NCI-H748 (cell line): ENCODE measurements around the gene MB.
A peak's percentile ranks its signal among the peaks of the same experiment; 100 is the strongest.
"Not testable (repeated sequence)": the region's sequence is repeated elsewhere in the genome, so short reads cannot be mapped to it uniquely, and the experiment has no call there.

ENCODE experiments used
- DNase-seq: peaks from one replicate; lab custom pipeline; 2025; ENCODE audit not compliant: unreplicated experiment; lab: John Stamatoyannopoulos, UW

Gene MB

GRCh38 chr22:35638001-35638400, 20.9 kb upstream of the MB start:
- DNase-seq: no peak

DNA sequence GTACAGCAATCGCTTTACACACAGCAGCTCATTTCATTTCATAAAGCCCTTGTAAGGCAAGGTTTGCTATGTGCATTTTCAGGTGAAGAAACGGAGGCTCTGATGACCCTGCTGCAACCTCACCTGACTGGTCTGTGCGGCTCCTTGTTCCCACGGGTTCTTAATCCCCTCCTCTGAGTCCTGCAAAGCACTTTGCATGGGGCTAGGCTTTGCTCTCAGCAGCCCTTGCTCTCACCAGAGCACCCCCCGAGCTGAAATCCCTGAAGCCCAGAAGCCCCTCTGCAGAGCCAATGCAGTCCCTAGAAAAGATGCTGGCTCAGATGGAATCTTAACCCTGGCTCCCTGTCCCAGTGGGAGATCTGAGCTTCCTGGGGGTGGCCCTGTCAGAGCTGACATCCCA, 20.1 kb upstream of the MB start:
- DNase-seq: no peak

GRCh38 chr22:35634943-35635540, 17.9 kb upstream of the MB start:
- no peak for DNase-seq

GRCh38 chr22:35634015-35634414, 16.9 kb upstream of the MB start:
- DNase-seq: peak; percentile 8

- DNase-seq: no peak
Measured at GRCh38 chr22:35633520-35633919, 16.4 kb upstream of the MB start.

- no peak for DNase-seq
Measured at GRCh38 chr22:35632935-35633334, 15.8 kb upstream of the MB start.

GRCh38 chr22:35631597-35631996, 14.5 kb upstream of the MB start:
- DNase-seq: peak; percentile 57

DNA sequence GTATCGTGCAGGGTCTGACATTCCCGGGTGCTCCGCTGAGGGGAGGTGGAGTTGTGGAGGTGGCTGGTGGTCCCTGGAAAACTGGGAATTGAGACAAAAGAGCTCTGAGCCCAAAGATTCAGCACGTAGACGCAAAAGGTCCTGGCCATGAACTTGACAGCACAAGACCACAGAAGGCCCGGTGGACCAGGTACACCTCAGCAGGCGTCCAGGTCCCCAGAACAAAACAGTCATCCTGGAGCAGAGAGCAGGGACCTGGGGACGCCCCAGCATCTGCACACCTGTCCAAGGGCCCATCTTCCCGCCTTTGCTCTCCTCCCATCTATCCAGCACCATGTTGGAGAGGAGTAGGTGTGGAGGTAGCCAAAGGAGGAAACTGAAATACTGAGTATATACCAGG, 13.8 kb upstream of the MB start:
- no peak for DNase-seq

DNA sequence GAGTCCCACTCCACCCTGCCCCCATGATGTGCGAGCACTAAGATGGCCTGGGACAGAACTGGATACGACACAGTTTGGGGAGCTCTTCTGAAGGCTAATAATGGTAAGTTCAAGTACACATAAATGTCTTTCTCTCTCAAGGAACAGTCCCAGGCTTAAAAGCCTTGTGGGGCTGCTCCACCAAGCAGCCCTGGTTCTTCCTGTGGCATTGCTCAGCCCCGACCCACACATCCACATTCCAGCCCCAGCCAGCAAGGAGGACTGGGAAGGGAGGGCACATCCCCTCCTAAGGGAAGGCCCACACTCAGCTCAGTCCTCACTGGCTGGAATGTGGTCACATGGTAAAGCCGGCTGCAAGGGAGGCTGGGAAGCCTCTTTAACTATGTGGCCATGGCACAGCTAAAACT, 13.3 kb upstream of the MB start:
- no peak for DNase-seq

- no peak for DNase-seq
Measured at GRCh38 chr22:35629406-35630216, 12.5 kb upstream of the MB start.

GRCh38 chr22:35628732-35629131, 11.6 kb upstream of the MB start:
- no peak for DNase-seq

DNA sequence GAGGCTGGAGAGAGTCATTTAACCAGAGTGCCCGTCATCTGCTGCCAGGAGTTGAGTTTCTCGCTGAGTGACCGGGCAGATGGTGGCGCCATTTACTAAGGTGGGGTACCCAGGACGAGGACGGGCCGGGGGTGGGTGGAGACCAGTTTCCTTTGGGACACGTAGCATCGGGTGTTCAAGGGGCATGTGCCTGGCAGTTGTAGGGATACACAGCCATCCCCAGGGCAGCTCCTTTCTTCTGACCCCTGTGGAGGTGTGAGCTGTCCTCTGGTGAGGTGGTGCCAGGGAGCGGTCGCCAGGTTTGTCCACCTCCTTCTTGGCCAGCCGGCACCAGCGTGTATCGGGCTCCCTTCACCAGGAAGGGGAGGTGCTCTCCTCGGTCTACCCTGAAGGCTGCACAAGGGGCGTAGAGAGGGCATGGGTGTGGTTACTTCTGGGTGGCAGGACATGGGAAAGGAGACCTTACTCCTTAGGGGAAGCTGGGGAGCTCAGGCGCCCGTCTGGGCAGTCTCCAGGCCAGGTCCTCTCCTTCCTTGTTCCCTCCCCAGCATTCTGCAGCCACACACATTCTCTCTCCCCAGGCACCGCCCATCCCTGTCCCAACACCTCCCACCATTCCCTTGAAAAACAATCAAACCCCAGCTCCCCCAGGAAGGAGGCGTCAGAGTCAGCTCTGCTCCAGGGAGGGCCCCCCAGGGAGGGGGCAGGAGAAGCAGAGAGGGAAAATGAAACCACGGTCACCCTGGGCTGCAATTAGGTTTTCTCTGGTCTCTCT, 10.3 kb upstream of the MB start:
- DNase-seq: peak; percentile 69

DNA sequence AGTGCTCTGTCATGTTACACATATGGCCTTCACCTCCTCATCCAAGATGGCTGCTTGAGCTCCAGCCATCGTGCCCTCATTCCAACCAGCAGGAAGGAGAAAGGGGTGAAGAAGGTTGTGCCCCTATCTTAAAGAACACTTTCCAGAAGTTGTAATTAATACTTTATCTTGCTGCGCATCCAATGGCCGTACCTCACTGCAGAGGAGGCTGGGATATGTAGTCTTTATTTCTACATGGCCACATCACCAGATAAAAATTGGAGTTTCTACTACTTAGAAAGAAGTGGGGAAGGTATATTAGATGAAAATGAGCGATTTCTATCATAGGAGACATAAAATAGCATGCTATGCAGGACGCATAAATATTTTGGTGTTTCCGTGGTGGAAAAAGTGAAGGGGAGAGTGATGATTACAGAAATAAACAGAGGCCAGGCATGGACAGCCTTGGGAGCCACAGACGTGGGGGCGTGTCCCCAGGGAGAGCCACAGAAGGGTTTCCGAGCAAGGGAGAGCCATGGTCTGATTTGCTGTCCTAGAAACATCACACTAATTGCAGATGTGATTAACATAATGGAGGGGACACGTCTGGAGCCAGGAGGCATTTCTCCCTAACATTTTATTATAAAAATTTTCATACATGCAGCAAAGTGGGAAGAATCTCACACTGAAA, 8.8 kb upstream of the MB start:
- no peak for DNase-seq

DNA sequence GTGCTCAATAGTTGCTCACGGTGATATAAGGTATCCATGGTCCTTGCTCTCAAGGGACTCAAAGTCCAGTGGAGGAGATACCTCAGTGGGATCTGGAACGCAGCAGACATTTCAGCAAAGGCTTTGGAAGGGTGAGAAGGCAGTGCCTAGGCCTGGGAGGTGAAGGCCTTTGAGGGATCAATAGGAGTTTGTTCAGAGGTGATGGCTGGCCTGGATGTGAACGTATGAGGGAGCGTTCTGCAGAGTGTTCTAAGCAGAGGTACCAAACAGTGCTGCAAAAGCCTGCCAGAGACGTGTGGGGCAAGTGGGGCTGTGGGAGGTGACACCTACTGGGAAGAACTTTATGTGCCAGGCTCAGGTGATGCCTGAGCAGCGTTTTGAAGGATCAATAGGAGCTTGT, 7.4 kb upstream of the MB start:
- DNase-seq: no peak

DNA sequence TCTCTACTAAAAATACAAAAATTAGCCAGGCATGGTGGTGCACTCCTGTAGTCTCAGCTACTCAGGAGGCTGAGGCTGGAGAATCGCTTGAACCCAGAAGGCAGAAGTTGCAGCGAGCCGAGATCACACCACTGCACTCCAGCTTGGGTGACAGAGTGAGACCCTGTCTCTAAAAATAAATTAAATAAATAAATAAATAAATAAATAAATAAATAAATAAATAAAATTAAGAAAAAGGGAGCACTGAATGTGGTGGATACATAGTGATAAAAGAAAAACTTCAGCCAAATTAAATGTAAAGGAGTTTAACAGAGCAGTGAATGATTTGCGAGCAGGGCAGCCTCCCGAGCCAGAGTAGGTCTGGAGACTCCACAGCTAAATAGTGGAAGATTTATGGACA, 6.8 kb upstream of the MB start:
- DNase-seq: not testable (repeated sequence)

DNA sequence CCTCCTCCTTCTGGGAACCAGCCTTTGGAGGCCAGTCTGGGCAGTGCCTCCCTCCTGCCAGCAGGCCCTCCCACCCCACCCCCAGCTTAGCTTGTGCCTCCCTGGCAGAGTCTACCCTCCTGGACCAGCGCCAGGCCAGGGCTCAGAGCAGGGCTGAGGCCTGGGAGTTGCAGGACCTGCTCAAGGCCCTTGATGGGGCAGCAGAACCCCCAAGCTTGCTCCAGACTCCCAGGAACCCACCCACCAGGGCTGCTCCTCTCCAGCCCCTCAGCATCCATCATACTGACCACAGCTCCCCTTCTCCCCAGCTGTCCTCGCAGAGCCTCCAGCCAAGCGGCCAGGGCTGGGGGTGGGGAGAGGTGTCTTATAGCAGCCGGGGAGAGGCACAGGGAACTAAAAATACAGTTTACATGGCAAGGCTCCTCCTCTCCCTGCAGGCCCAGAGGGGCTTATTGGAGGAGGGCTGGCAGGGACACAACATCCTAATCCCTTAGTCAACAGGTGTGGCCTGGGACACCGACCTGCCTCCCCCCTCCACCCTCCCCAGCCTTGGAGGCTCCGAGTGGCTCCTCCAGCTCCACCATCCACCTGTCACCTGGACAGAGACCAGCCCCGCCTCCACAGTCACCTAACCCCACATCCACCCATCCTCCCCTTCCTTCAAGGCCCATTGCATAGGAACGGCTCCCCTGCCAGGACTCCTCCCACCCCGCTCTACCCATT, 5.2 kb upstream of the MB start:
- no peak for DNase-seq

GRCh38 chr22:35621451-35621850, 4.3 kb upstream of the MB start:
- no peak for DNase-seq

DNA sequence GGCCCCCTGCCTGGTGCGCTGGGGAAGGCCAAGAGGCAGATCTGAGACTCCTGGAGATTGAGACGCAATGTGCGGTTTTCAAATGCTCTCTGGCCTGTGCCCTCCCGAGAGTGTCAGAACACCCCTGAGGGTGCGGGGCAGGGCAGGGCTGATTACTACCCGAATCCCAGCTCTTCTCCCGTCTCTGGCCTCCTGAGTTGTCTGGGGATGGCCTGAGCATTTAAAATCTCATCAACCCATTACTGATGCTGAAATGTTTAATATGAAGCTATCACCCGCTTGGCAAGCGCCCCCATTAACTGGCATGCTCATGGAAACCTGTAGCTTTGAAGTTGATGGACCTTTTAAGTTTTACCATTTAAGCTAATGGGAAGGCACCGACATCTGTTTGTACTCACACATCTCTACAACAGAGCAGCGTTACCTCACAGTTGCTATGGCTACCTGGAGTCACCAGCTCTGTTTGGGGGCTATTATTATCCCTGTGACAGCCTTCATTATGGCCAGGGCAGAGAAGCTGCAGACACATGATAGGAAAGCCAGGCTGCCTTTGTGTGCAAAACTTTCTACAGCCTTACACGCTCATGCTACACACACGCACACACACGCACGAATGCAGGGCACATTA, 3.6 kb upstream of the MB start:
- peak; percentile 74 for DNase-seq

GRCh38 chr22:35619336-35620094, 2.4 kb upstream of the MB start:
- no peak for DNase-seq
